NCI-H226 (cell line): Measurements from ENCODE around the gene MYRF.

Experiments
- DNase-seq: peaks from one replicate; pipeline ENCODE4 v3.0.0-alpha.2; 2015

Gene MYRF

DNA sequence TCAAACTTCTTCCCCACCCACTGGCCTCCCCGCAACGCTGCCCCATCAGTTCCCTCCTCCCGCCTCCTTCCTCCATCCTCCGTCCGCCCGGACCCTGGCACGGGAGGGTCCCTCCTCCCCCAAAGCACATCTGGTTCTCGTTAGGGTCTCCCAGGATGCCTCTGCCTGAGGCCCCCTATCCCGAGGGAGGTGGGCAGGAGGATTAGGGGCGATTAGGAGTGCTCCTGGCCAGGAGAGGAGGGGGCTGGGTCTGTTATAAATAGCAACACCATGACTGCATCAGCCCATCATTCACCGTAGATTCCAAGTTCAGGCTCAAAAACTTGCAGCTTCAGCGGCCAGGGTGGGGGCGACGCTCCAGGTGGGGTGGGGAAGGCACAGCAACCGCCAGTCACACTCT, 10.4 kb downstream of the MYRF start:
- no peak for DNase-seq

DNA sequence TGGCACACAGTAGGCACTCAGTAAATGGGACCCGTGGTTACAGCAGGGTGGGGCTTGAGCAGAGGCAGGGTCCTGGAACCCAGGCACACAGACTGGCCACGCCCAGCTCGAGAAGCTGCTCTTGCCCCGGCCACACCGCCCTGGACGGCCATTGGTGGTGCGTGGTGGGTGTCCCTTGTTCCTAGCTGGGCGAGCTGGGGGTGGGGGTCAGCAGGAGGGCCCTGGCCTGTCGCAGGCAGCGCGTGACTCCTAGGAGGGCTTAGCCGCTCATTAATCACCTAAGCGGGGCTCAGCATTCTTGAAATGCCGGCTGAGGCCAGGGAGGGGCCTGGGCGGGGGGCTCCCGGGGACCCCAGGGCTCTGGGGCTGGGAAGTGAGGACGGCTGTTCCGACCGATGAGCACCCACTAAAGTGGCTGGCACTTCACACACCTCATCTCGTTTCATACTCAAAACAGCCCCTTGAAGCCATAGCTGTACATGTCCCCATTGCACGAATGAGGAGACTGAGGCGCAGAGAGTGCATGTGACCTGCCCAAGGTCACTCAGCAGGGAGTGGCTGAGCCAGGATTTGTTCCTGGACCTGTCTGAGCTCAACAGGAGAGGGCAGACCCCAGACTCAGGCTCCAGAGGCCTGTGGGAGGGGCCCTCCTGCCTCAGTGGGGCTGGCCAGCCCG, 11.6 kb downstream of the MYRF start:
- DNase-seq: no peak

DNA sequence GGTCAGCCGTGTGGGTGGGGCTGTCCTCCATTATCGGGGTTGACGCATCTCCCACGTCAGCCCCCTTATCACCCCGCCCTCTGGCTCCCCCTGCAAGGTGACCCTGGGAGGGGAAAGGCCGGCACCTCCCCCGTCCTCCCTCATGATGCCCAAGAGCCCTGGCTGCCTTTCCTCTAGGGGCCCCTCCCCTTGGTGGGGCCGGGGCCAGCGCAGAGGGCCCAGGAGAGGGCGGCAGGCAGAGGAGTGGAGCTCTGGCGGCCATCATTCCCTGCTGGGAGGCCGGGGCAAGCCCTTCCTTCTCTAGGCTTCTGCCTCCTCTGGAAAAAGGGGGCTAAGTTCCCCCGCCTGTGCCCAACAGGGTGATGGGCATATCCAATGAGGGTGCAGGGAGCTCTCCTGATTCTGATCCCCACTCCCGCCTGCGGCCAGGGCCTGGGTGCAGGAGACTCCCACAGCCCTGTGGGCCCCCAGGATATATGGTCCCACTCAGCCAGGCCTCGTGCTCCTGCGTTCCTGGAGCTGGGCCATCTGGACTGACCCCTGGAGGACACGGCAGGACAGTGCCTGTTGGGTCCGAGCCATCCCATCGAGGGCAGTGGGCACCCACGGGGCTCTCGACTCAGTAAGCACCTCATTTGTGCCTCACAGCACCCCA, 12.3 kb downstream of the MYRF start:
- DNase-seq: peak; percentile 95

DNA sequence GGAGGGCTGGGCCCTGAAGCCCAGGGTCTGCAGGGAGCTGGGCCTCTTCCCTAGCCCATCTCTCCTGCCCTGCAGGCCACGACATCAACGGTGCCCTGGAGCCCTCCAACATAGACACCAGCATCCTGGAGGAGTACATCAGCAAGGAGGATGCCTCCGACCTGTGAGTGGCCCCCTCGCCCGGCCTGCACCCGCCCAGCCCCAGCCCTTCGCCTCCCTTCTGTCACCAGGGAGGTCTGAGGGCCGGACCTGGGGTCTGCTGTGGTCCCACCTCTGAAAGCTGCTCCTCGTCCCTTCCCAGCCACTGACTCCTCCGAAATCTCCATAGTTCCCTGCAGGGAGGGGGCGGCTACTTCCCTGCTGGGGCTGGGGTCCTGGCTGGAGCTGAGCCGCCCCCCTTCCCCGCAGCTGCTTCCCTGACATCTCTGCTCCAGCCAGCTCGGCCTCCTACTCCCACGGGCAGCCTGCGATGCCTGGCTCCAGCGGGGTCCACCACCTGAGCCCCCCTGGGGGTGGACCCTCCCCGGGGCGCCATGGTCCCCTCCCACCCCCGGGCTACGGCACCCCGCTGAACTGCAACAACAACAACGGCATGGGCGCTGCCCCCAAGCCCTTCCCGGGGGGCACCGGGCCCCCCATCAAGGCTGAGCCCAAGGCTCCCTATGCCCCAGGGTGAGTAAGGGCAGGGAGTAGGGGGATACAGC, 13.3 kb downstream of the MYRF start:
- DNase-seq: no peak

DNA sequence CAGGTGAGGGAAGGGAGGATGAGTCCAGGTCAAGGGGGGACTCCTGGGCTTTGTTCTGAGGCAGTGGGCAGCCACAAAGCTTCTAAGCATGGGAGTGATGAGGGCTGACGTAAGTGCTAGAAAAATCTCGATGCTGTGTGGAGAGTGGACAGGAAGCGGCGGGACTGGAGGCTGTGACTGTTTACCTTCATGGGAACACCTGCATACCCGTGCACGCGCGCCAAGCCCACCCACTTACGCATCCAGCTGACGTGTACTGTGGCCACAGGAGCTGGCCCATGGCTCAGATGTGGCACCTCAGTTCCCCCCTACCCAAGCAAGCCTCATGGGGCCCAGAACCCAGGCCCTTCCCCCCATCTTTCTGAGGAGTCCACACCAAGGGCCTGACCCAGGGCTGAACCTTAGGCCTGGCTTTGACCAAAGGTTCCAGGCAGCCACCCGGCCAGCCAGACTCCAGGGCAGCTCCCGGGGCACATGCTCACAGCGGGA, 14.0 kb downstream of the MYRF start:
- peak; percentile 97 for DNase-seq

DNA sequence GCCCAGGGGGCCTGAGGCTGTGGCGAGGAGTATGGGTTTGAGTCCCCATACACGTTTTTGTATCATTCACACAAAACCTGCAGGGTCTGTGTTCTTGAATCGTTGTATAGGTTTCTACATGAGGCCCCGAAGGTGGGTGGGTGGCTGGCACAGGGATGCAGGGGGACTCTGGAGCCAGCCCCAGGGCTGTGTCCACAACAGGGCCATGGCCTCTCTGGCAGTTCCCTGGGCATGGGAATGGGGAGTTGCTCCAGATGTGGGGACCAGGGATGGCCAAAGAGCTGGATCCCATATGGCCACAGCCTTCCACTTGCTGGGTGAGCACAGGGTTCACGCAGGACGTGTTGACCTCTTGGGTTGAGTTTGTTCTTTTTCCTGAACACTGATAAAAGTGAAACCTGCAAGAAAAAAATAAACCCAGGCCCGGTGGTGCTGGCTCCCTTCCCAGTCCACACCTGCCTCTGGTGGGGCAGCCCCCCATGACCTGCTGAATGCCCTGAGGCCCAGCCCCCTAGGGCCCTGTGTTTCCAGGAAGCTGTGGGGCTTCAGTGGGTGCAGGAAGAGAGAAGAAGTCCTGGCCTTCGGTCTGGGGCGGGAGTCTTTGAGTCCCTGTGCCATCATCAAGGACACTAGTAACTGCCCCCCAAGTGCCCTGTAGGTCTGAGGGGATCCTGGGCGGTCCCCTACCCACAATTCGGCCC, 16.1 kb downstream of the MYRF start:
- DNase-seq: no peak

DNA sequence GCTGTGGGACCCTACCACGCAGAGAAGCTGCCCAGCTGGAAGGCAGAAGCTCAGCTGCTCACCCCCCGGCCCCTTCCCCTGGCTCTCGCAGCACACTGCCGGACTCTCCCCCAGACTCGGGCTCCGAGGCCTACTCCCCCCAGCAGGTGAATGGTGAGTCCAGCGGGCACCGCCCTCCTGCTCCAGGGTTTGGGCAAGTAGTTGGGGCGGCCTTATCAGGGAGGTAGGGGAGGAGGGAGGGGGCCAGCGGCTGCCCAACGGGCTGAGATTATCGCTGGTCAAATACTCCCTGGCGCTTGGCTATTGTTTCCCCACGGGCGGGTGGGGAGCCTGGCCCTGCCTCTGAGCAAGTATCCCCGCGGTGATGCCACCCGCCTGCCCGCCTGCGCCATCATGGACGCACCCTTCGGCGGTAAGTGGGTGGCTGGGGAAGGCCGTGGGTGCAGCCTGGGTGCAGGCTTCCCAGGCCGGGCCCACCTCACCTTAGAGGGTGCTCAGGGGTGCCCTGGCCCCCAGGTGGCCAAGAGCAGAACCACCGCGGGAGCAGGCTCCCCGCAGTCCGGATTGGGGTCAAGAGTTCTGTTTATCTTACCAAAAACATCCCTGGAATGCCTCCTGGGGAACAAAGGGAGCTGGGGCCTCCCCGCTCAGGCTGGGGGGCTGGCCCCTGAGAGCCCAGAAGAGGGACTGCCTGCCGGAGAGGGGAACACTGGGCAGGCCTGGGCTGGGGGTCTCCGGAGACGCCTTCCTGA, 16.9 kb downstream of the MYRF start:
- DNase-seq: peak; percentile 91

DNA sequence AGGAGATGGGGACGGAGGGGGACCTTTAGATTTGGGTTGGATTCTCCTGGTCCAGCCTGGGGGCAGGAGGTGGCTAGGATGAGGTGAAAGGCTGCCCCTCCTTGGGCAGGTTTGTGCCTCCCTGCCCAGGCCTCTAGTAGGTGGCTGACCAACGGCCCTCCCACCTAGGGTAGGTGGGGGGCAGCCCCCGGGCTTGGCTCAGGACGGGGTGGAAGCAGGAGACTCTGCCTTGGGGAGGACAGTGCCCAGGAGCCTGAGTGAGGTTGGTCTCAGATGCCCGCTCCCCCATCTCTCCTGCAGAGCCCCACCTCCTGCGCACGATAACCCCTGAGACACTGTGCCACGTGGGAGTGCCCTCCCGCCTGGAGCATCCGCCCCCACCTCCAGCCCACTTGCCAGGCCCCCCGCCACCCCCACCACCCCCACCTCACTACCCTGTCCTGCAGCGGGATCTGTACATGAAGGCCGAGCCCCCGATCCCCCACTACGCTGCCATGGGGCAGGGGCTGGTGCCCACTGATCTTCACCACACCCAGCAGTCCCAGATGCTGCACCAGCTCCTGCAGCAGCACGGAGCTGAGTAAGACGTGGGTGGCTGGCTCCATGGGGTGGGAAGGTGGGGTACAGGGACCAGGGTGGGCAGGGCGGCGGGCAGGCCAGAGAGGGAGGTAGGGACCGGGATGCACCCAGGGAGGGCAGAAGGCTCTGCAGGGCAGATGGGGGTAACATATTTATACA, 17.7 kb downstream of the MYRF start:
- DNase-seq: peak; percentile 69

DNA sequence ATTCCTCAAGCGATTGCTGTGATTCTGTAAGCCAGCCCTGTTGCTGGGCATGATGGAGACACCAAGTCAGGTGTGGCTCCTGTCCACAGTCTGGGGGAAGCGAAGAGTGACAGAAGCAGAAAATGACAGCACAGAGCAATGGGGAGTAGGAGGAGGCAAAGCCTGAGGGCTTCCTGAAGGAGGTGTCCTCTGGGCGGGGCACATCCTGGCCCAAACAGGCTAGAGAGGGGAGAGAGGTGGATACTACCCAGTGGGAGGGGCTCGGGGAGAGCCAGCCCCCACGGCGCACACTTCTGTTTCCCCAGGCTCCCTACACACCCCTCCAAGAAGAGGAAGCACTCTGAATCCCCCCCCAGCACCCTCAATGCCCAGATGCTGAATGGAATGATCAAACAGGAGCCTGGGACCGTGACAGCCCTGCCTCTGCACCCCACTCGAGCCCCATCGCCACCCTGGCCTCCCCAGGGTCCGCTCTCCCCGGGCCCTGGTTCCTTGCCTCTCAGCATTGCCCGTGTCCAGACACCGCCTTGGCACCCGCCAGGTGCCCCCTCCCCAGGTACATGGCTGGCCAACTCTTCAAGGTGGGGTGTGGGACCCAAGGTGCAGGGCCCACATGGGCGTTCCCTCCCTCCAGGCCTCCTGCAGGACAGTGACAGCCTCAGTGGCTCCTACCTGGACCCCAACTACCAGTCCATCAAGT, 18.9 kb downstream of the MYRF start:
- DNase-seq: peak; percentile 67

DNA sequence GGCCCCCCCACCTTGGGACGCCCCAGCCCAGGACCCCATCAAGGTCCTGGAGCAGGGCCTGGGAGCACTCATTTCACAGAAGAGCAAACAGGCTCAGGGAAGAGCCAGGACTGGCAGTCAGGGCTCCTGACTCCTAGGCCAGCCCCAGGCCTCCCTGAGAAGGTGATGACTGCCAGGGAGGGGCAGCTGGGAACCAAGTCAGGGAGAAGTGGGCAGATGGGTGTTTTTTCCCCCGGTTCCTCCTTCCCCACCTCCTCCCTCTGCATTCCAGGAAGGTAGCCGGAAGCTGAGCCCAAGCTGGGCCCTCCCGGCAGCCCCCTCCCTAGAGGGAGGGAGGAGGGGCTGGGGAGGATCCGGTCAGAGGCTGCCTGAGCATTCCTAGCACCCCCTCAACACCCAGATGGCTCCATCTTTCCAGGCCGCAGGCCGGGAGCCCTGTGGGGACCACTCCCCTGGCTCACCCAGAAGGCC, 19.6 kb downstream of the MYRF start:
- peak; percentile 89 for DNase-seq

DNA sequence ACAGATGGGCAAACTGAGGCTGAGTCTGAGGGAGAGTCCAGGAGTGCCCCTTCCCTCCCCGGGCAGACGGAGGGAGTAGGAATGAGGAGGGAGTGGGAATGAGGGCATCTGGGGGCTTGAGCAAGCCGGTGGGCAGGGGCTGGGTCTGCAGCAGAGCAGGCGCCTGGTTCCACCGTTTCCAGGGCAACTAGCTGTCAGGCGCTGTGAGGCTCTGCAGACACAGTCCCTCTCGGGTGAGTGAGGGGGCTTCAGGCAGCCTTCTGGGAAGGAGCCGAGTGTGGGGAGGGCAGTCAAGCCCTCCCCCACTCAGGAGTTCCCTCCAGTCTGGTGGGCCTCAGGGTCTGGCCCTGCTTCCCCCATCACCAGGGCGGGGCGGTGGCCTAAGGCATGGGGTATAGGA, 20.9 kb downstream of the MYRF start:
- DNase-seq: no peak

DNA sequence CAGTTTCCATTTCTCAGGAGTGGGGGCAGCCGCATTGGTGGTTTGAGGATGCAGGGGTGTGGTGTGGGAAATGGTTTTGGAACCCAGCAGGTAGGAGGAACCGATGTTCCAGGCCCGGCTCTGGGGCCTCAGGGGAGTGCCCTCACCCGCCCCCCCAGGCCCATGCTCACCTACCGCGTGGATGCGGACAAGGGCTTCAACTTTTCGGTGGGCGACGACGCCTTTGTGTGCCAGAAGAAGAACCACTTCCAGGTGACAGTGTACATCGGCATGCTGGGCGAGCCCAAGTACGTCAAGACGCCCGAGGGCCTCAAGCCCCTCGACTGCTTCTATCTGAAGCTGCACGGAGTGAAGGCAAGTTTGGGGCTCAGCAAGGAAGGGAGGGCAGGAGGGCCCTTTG, 21.4 kb downstream of the MYRF start:
- no peak for DNase-seq

DNA sequence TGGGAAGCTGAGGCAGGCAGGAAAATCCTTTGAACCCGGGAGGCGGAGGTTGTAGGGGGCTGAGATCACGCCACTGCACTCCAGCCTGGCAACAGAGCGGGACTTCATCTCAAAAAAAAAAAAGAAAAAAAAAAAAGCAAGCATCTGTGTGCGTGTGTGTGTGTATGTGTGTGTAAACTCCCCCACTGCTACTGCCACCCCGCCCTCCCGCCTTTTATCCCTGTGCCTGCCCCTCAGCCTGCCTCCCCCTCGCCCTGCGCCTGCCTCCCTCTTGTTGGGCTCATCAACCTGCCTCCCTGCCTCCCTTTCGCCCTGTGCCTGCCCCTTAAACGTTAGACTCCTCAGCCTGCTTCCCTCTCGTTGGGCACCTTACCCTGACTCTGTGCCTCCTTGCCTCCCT, 22.0 kb downstream of the MYRF start:
- DNase-seq: no peak

DNA sequence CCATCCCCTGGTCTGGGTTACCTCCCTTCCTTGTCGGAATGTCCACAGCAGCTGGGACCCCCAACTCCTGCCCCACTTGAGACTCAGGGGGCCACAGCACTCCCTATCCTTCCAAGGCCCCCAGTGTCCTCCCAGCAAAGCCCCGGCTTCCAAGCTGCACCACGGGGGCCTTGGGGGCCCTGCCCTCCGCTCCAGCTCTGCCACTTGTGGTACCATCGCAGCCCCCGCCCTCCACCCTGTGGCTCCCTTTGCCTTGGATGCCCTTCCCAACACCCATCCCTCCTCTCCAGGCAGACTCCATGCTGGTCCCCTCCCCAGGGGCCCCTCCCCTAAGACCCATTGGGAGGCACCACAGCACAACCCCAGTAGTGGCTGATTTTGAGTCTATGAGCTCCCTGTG, 22.7 kb downstream of the MYRF start:
- no peak for DNase-seq

DNA sequence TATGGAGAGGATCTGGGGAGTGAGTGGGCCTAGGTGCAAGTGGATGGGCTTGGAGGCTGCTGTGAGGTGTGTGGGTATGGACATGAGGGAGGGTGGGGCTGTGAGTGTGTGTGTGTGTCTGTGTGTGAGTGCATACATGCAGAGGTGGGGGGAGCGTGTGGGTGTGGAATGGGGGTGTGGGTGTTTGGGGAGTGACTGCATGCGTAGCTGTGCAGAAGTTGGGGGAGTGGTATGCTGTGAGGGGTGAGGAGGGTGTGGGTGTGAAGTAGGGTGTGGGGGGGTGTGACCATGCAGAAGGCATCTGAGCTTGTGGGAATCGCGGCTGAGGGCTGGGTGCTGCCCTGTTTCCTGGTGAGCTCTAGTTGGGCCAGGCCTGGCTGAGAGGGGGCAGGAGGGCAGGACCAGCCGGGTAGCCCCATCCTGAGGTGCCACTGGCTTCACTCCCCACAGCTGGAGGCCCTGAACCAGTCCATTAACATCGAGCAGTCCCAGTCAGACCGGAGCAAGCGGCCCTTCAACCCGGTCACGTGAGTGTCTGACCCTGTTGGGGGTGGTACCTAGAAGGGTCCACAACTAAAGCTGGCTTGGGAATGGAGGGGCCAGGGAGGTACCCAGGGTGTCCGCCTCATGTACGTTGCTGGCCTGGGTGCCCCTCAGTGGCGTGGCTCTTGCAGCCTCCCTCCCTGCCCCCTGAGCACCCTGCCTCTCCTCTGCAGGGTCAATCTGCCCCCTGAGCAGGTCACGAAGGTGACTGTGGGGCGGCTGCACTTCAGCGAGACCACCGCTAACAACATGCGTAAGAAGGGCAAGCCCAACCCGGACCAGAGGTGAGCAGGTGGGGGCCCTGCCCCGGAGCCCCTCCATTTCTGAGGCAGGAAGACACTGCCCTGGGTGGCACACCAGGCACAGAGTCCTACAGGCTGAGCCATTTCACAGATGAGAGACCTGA, 23.4 kb downstream of the MYRF start:
- peak; percentile 62 for DNase-seq

DNA sequence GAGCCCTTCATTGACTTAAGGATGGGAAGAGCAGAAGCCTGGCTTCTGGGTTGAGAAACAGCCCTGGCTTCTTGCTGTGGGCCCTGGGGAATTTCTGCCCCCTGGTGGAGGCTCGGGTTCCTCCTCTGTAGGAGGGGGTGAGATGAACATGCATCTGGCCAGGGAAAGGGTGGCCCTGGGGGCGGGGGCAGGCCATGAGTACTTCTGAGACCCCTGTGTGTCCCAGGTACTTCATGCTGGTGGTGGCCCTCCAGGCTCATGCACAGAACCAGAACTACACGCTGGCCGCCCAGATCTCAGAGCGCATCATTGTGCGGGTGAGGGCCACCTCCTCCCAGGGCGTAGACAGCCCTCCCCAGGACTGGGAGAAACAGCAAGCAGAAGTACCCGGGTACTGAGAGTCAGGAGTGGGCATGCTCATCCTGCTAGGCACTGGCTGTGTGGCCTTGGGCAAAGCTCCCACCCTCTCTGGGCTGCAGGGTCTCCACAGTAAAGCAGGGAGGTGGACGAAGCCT, 24.2 kb downstream of the MYRF start:
- no peak for DNase-seq

DNA sequence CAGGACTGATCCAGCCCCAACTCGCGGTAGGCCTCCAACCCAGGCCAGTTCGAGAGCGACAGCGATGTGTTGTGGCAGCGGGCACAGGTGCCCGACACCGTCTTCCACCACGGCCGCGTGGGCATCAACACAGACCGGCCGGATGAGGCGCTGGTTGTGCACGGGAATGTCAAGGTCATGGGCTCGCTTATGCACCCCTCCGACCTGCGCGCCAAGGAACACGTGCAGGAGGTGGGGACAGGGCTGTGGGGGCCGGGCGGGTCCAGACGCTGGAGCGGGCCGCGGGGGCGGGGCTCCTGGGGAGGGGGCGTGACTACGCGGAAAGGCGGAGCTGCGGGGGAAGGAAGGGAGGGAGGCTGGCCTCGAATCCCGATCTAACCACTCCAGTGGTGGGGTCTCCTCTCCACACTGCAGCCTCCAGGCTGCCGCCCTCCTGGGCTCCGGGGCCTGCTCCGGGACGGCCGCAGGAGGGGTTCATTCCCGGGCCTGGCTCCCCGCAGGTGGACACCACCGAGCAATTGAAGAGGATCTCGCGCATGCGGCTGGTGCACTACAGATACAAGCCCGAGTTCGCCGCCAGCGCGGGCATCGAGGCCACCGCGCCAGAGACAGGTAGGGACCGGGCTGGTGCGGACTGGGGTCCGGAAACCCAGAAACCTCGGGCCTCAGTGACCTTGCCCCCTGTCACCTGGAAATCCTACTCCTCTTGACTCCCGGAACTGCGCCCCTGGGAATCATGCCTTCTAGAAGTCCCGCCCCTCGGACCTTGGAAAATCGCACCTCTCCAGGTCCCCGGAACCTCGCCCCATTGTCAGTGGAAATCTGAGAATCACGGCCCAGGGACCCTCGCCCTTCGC, 25.0 kb downstream of the MYRF start:
- no peak for DNase-seq

DNA sequence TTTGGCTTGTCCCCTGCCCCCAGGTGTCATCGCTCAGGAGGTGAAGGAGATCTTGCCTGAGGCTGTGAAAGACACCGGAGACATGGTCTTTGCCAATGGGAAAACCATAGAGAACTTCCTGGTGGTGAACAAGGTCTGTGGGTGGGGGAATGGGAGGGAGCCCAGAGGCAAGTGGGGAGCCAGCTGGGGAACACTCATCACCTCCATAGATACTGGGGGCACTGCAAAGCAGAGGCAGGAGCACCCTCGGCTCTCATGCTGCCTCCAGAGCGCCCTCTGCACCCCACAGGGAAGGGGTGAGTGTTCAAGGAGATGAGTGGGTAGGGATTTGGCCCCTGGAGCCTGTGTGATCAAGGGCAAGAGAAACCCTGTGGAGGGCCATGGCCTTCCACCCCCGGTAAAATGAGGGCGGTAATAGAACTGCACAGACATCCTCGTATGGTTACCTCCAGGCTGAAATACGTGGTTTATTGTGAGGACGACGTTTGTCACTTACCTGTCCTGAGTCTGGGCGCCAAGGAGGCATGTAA, 26.0 kb downstream of the MYRF start:
- DNase-seq: no peak
